Neutrophil (primary cell): ENCODE data around the gene NXNL1.

Experiments
- H3K27ac ChIP-seq: fragments of 200-600 bp; sonication (generic); 2 replicates; pipeline ENCODE4 v1.5.1; 2016; ENCODE audit warnings: mild to moderate bottlenecking, moderate library complexity
- H3K27me3 ChIP-seq: fragments of 200-600 bp; sonication (generic); 2 replicates; pipeline ENCODE4 v1.6.0; 2016; ENCODE audit warnings: mild to moderate bottlenecking
- H3K36me3 ChIP-seq: fragments of 200-600 bp; sonication (generic); 2 replicates; pipeline ENCODE4 v1.5.1; 2017
- H3K4me1 ChIP-seq, 2 experiments: fragments of 200-600 bp in 1 of 2; sonication (generic) in 1 of 2; 1 replicate in 1 of 2; 2 replicates in 1 of 2; pipeline versions ENCODE4 v1.5.1 to v1.6.1; 2013 to 2016; ENCODE audit warnings: low read depth in 1 of 2, low read length in 1 of 2, mild to moderate bottlenecking in 1 of 2, moderate library complexity in 1 of 2; ENCODE audit not compliant: control insufficient read depth in 1 of 2, insufficient read depth in 1 of 2
- H3K4me3 ChIP-seq, 2 experiments: fragments of 200-600 bp in 1 of 2; sonication (generic) in 1 of 2; 1 replicate in 1 of 2; 2 replicates in 1 of 2; pipeline ENCODE4 v1.5.1; 2013 to 2016; ENCODE audit warnings: low read depth in 1 of 2, low read length in 1 of 2, mild to moderate bottlenecking in 1 of 2, moderate library complexity in 1 of 2
- H3K9me3 ChIP-seq: fragments of 200-600 bp; sonication (generic); 2 replicates; pipeline ENCODE4 v1.5.1; 2016
- TF ChIP-seq, protein P1 (sequence below): fragments of 200-600 bp; sonication (generic); IDR thresholded peaks from 2 replicates; pipeline ENCODE4 v1.5.1; 2016; ENCODE audit warnings: antibody characterized with exemption

The NXNL1 gene

DNA sequence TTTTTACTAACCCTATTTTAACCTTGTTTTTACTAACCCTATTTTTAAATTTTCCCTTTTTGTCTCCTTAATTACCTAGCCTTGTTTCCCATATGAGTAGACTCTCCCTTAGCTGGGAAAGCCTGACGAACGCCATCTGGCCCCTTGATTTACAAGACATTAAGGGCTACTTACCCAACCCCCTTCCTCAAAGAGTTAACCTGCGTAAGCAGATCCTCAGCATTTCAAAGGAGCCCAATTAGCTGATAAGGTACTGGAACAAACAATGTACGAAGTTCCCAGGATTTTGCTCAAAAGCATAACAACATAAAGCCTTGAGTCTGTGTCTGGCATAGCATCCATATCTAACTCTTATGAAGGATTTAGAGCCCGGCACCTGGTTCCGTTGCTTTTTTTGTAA is 45.6 kb downstream of the NXNL1 start:
- Histone ChIP-seq H3K4me1 (peaks cover 5% of the 10 kb centered on the region in 2 experiments), H3K9me3 (no peaks in the 10 kb centered on the region), H3K27ac (no peak overlapping the region), H3K27me3 (no peaks in the 10 kb centered on the region), H3K4me3 (no peak overlapping the region), H3K36me3 (peaks cover 41% of the 10 kb centered on the region)
- TF ChIP-seq, protein P1, sequence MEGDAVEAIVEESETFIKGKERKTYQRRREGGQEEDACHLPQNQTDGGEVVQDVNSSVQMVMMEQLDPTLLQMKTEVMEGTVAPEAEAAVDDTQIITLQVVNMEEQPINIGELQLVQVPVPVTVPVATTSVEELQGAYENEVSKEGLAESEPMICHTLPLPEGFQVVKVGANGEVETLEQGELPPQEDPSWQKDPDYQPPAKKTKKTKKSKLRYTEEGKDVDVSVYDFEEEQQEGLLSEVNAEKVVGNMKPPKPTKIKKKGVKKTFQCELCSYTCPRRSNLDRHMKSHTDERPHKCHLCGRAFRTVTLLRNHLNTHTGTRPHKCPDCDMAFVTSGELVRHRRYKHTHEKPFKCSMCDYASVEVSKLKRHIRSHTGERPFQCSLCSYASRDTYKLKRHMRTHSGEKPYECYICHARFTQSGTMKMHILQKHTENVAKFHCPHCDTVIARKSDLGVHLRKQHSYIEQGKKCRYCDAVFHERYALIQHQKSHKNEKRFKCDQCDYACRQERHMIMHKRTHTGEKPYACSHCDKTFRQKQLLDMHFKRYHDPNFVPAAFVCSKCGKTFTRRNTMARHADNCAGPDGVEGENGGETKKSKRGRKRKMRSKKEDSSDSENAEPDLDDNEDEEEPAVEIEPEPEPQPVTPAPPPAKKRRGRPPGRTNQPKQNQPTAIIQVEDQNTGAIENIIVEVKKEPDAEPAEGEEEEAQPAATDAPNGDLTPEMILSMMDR: no peak

GRCh38 chr19:17414097-17414496 is 46.6 kb downstream of the NXNL1 start:
- TF ChIP-seq, protein P1: no peak
- Histone ChIP-seq H3K36me3 (peaks cover 41% of the 10 kb centered on the region), H3K27ac (no peak overlapping the region), H3K4me1 (peaks cover under 1 to 3% of the 10 kb centered on the region in 2 experiments), H3K9me3 (no peaks in the 10 kb centered on the region), H3K27me3 (no peaks in the 10 kb centered on the region), H3K4me3 (no peak overlapping the region)

- TF ChIP-seq, protein P1: no peak
- no peak overlapping the region for H3K4me3 ChIP-seq
- peaks cover 8 to 16% of the 10 kb centered on the region in 2 experiments for H3K4me1 ChIP-seq
- no peaks in the 10 kb centered on the region for H3K27me3 ChIP-seq
- peaks cover 41% of the 10 kb centered on the region for H3K36me3 ChIP-seq
- H3K27ac ChIP-seq: no peak overlapping the region
- H3K9me3 ChIP-seq: no peaks in the 10 kb centered on the region
Measured at GRCh38 chr19:17411801-17412200, 48.9 kb downstream of the NXNL1 start.

- H3K27me3 ChIP-seq: no peaks in the 10 kb centered on the region
- no peak overlapping the region for H3K27ac ChIP-seq
- peaks cover 24 to 34% of the 10 kb centered on the region in 2 experiments for H3K4me1 ChIP-seq
- no peak overlapping the region for H3K4me3 ChIP-seq
- H3K36me3 ChIP-seq: peaks cover 34% of the 10 kb centered on the region
- TF ChIP-seq, protein P1: no peak
- no peaks in the 10 kb centered on the region for H3K9me3 ChIP-seq
Measured at GRCh38 chr19:17409990-17410389, 50.7 kb downstream of the NXNL1 start.

DNA sequence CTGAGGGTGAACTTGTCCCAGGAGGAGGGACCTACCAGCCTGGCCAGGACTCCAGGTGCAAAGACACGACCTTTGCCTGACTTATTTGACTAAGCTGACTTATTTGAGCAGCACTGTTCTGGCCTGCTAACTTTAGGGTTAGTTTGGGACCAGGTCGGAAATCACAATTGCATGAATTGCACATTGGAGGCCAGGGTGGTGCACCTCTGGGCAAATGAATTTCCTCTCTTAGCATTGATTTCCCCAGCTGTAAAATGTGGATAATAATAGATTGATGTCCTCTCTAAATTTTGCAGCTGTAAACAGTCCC is 53.9 kb downstream of the NXNL1 start:
- Histone ChIP-seq H3K4me1 (peaks cover 32 to 50% of the 10 kb centered on the region in 2 experiments), H3K27ac (peak overlapping the region; percentile 92), H3K36me3 (peaks cover 8% of the 10 kb centered on the region), H3K27me3 (no peaks in the 10 kb centered on the region), H3K9me3 (no peaks in the 10 kb centered on the region), H3K4me3 (peak overlapping the region; percentile 60 to 70)
- TF ChIP-seq, protein P1: no peak
